Psoas muscle (tissue), 8 donors: ENCODE measurements around the gene CNPY3. TPM values are rescaled to one million over a fixed set of nuclear protein-coding genes. Genes with fewer than 3 reads are reported as not detected.

Experiments
- ATAC-seq, 4 donors: fragments of 200-7000 bp; cut with Tn5 transposase; one replicate each; pipeline ENCODE4 v1.9.1; 2020; ENCODE audit warnings: moderate library complexity in 3 of 4, mild to moderate bottlenecking in 2 of 4
- DNase-seq, 2 donors: peaks; one replicate each; pipeline ENCODE4 v3.0.0-alpha.2; 2020
- H3K27ac ChIP-seq: fragments of 200-600 bp; one replicate; pipeline ENCODE4 v1.8.0; 2022
- H3K27me3 ChIP-seq, 3 donors: fragments of 200-600 bp in 1 of 3; one replicate each; pipeline versions ENCODE4 v1.6.1 to v1.8.0; 2013 to 2022; ENCODE audit warnings: low read length in 2 of 3, mild to moderate bottlenecking in 2 of 3, moderate library complexity in 1 of 3; ENCODE audit not compliant: insufficient read depth in 3 of 3
- H3K36me3 ChIP-seq, 2 donors: fragments of 200-600 bp in 1 of 2; one replicate each; pipeline versions ENCODE4 v1.6.1 to v1.8.0; 2013 to 2022; ENCODE audit warnings: low read depth in 1 of 2, mild to moderate bottlenecking in 1 of 2, moderate library complexity in 1 of 2; ENCODE audit not compliant: insufficient read depth in 1 of 2
- H3K4me1 ChIP-seq: fragments of 200-600 bp; one replicate; pipeline ENCODE4 v1.8.0; 2022
- H3K4me3 ChIP-seq: fragments of 200-600 bp; one replicate; pipeline ENCODE4 v1.8.0; 2022; ENCODE audit warnings: mild to moderate bottlenecking
- H3K9me3 ChIP-seq: fragments of 200-600 bp; one replicate; pipeline ENCODE4 v1.8.0; 2022
- CTCF ChIP-seq: fragments of 200-600 bp; IDR thresholded peaks from one replicate; pipeline ENCODE4 v1.8.0; 2022; ENCODE audit warnings: antibody characterized with exemption
- WGBS, 3 donors: extraction: QIAGEN DNeasy Blood & Tissue Kit; methylation state at CpG; one replicate each; pipeline versions ENCODE4 v1.1.6 to v1.1.7; 2013; 5-methylcytosine and 5-hydroxymethylcytosine counted together
- intact Hi-C, 2 donors: fragments of 100-400 bp; cut with DNase I; formaldehyde crosslinking; loops; one replicate each; pipeline versions ENCODE4 v1.11.0 to v1.14.2; 2022
- polyA plus RNA-seq, 3 donors: library from polyadenylated mRNA; stranded (reverse); fragments of 200-250 nt; gene quantifications; one replicate each; pipeline ENCODE4 v1.2.3, GENCODE V29; 2013
- total RNA-seq, 4 donors: library from RNA; stranded (reverse); fragmentation: NEBNext Ultra II Directional in 2 of 4; extraction: Animal tissue kit (Norgen Biotek cat#: 25700) in 2 of 4; gene quantifications; one replicate each; pipeline versions ENCODE4 v1.2.1 to v1.2.4, GENCODE V29; 2021 to 2023
- donor health status: healthy with polysubstance abuse.
- donor health status: DM: no; HTN: no; CAD: no; lungs with moderate emphysema.
- donor health status: Bipolar disorder and iron deficiency.
- donor health status: healthy.
- donor health status: DM: yes; HTN: yes; CAD: no.
- donor health status: DM: no; HTN: no; CAD: no.
- donor health status: DM: no; HTN: no; CAD: no.
- donor health status: DM: yes; HTN: yes; CAD: no.

The CNPY3 gene
- total and polyA plus RNA-seq, 7 donors, result 5.7 to 13.7 (median 10.8) TPM

GRCh38 chr6:42963179-42963854 is 34.0 kb downstream of the CNPY3 start:
- TF ChIP-seq CTCF, result no peak
- H3K27ac ChIP-seq, result no peak overlapping the region
- H3K4me3 ChIP-seq, result no peak overlapping the region
- H3K4me1 ChIP-seq, result peaks cover 16% of the 10 kb centered on the region
- H3K27me3 ChIP-seq, result no peaks in the 10 kb centered on the region
- ATAC-seq (no peak), DNase-seq (no peak)
- H3K9me3 ChIP-seq, result no peaks in the 10 kb centered on the region
- intact Hi-C loops, result no loop called here
- WGBS, 3 donors, result 82 to 84% (median 83%) methylated on average over 12 of the region's 12 CpGs
- H3K36me3 ChIP-seq, result peaks cover 2 to 61% of the 10 kb centered on the region in 2 donors

DNA sequence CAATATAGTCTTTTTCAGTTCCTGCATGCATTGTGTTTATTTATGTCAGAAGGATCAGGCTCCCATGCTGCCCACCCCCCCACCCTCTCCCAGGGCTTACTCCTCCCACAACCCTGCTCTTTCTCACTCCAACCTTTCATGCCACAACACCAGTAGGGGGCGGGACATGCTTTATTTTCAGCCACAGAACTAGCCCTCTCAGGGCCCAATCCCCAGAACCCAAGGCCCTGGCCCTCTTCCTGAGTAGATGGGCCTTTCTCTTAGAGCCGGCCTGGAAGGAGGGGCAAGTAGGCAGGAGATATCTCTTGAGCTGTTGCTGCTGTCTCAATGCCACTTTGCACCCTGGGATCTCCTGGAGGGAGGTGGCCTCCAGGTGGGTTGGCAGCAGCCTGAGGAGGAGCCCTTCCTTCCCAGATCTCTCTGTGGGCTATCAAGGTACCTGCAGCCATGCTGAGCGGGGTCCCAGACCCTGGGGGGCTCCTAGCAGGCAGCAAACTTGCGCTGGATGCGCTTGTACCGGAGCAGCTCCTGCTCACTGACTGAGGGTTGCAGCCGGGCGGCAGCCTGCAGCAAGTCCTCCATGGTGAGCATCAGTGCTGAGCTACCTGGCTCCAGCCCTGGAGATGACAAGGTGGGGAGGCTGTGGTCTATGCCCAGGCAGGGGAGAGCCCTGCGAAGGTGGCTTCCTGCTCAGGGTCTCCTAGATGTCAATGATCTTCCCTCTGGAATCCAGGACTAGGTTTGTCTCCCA is 34.8 kb downstream of the CNPY3 start:
- H3K36me3 ChIP-seq, result peaks cover 2 to 67% of the 10 kb centered on the region in 2 donors
- no peak for TF ChIP-seq CTCF

GRCh38 chr6:42966571-42966970 is 37.3 kb downstream of the CNPY3 start:
- Histone ChIP-seq H3K36me3 (peaks cover 2 to 80% of the 10 kb centered on the region in 2 donors), H3K27ac (no peak overlapping the region), H3K9me3 (no peaks in the 10 kb centered on the region), H3K4me3 (no peak overlapping the region), H3K4me1 (peaks cover 9% of the 10 kb centered on the region), H3K27me3 (no peaks in the 10 kb centered on the region)
- DNase-seq, result no peak
- no peak for TF ChIP-seq CTCF
- no peak for ATAC-seq
- WGBS, 3 donors, result 72 to 81% (median 79%) methylated on average over 7 of the region's 7 CpGs
- intact Hi-C loops, result no loop called here

More for the DNA sequence above, 34.8 kb downstream of the CNPY3 start:
- DNase-seq (no peak), ATAC-seq (no peak)
- intact Hi-C loops, result no loop called here
- WGBS, 3 donors, result 84 to 91% (median 84%) methylated on average over 9 of the region's 9 CpGs
- Histone ChIP-seq H3K4me1 (peaks cover 16% of the 10 kb centered on the region), H3K27ac (no peak overlapping the region), H3K4me3 (no peak overlapping the region), H3K27me3 (no peaks in the 10 kb centered on the region), H3K9me3 (no peaks in the 10 kb centered on the region)

- no peak overlapping the region for H3K27ac ChIP-seq
- 93 to 95% (median 93%) methylated on average over 11 of the region's 11 CpGs for whole genome bisulfite sequencing, 3 donors
Observed at GRCh38 chr6:42967228-42967627, 37.9 kb downstream of the CNPY3 start.

More at GRCh38 chr6:42967228-42967627, 37.9 kb downstream of the CNPY3 start:
- intact Hi-C loops, result no loop called here
- DNase-seq, result no peak
- peaks cover 2 to 81% of the 10 kb centered on the region in 2 donors for H3K36me3 ChIP-seq
- H3K9me3 ChIP-seq, result no peaks in the 10 kb centered on the region
- TF ChIP-seq CTCF, result no peak
- H3K4me1 ChIP-seq, result peaks cover 10% of the 10 kb centered on the region
- no peaks in the 10 kb centered on the region for H3K27me3 ChIP-seq
- no peak overlapping the region for H3K4me3 ChIP-seq
- ATAC-seq, result no peak
